Endothelial cell (in vitro differentiated cells): ENCODE results near the gene ARID3C. TPM values are rescaled to one million over a fixed set of nuclear protein-coding genes. Genes with fewer than 3 reads are reported as not detected.
A peak's percentile ranks its signal among the peaks of the same experiment; 100 is the strongest.

Experiments
- DNase-seq: peaks from one replicate; pipeline ENCODE4 v3.0.0; 2021; ENCODE audit warnings: low spot score
- H3K27ac Mint-ChIP-seq: one replicate; pipeline ENCODE4 v1.8.0; 2021; ENCODE audit warnings: mixed read lengths, inconsistent platforms; ENCODE audit not compliant: unreplicated experiment
- H3K27me3 Mint-ChIP-seq: one replicate; pipeline ENCODE4 v1.8.0; 2021; ENCODE audit warnings: mild to moderate bottlenecking, moderate library complexity, mixed read lengths, inconsistent platforms; ENCODE audit not compliant: unreplicated experiment
- H3K36me3 Mint-ChIP-seq: one replicate; pipeline ENCODE4 v1.8.0; 2021; ENCODE audit warnings: mild to moderate bottlenecking, low read depth, mixed read lengths, inconsistent platforms; ENCODE audit not compliant: unreplicated experiment
- H3K4me1 Mint-ChIP-seq: one replicate; pipeline ENCODE4 v1.8.0; 2021; ENCODE audit warnings: mild to moderate bottlenecking, mixed read lengths, inconsistent platforms; ENCODE audit not compliant: unreplicated experiment
- H3K4me3 Mint-ChIP-seq: one replicate; pipeline ENCODE4 v1.8.0; 2021; ENCODE audit warnings: mild to moderate bottlenecking, mixed read lengths, inconsistent platforms; ENCODE audit not compliant: unreplicated experiment
- H3K9me3 Mint-ChIP-seq: one replicate; pipeline ENCODE4 v1.8.0; 2021; ENCODE audit warnings: mixed read lengths, inconsistent platforms; ENCODE audit not compliant: unreplicated experiment
- CTCF ChIP-seq: fragments of 200-600 bp; sonication (generic); IDR thresholded peaks from one replicate; pipeline ENCODE4 v1.5.0; 2021; ENCODE audit warnings: antibody characterized with exemption; ENCODE audit not compliant: unreplicated experiment
- total RNA-seq: library from RNA; stranded (reverse); fragmentation: NEBNext Ultra II Directional; extraction: Animal tissue kit (Norgen Biotek cat#: 25700); gene quantifications from one replicate; pipeline ENCODE4 v1.2.1, GENCODE V29; 2021; ENCODE audit not compliant: unreplicated experiment

Gene ARID3C
- total RNA-seq, 1 donor from 2014 or later = not detected

GRCh38 chr9:34663303-34663605, 34.4 kb upstream of the ARID3C start:
- Mint-ChIP-seq H3K27me3 (peaks cover 15% of the 10 kb centered on the region), H3K4me3 (no peak overlapping the region), H3K9me3 (no peaks in the 10 kb centered on the region), H3K36me3 (peaks cover 14% of the 10 kb centered on the region), H3K4me1 (peaks cover 23% of the 10 kb centered on the region), H3K27ac (no peak overlapping the region)
- no peak for DNase-seq
- TF ChIP-seq CTCF = no peak

GRCh38 chr9:34662526-34663302, 33.8 kb upstream of the ARID3C start, which contains the start of gene CCL27:
TSS of gene CCL27 (minus strand) at chr9:34662657. CDS start at chr9:34662633, 24 bp downstream.
- no peak within 1 kb of the TSS for H3K27ac Mint-ChIP-seq
- H3K4me3 Mint-ChIP-seq = peak within 1 kb of the TSS; percentile 65
- no peak for DNase-seq
- TF ChIP-seq CTCF = no peak
- H3K4me1 Mint-ChIP-seq = peaks cover 23% of the 10 kb centered on the region
- peaks cover 14% of the 10 kb centered on the region for H3K36me3 Mint-ChIP-seq
- H3K9me3 Mint-ChIP-seq = no peaks in the 10 kb centered on the region
- H3K27me3 Mint-ChIP-seq = peaks cover 15% of the 10 kb centered on the region

- no peak for TF ChIP-seq CTCF
- no peaks in the 10 kb centered on the region for H3K9me3 Mint-ChIP-seq
- H3K36me3 Mint-ChIP-seq = peaks cover 14% of the 10 kb centered on the region
- no peak overlapping the region for H3K27ac Mint-ChIP-seq
- no peak for DNase-seq
- H3K27me3 Mint-ChIP-seq = peaks cover 20% of the 10 kb centered on the region
- H3K4me1 Mint-ChIP-seq = peaks cover 20% of the 10 kb centered on the region
- H3K4me3 Mint-ChIP-seq = no peak overlapping the region
Measured at GRCh38 chr9:34659592-34660253, 30.9 kb upstream of the ARID3C start.

GRCh38 chr9:34658461-34658860, 29.6 kb upstream of the ARID3C start:
- Mint-ChIP-seq H3K4me1 (peaks cover 13% of the 10 kb centered on the region), H3K27ac (no peak overlapping the region)

More at GRCh38 chr9:34658461-34658860, 29.6 kb upstream of the ARID3C start:
- TF ChIP-seq CTCF = no peak
- Mint-ChIP-seq H3K36me3 (peaks cover 14% of the 10 kb centered on the region), H3K9me3 (no peaks in the 10 kb centered on the region), H3K27me3 (peaks cover 17% of the 10 kb centered on the region), H3K4me3 (no peak overlapping the region)
- no peak for DNase-seq
